IMR-90 (cell line): ENCODE data around the gene IZUMO4. TPM values are rescaled to one million over a fixed set of nuclear protein-coding genes. Genes with fewer than 3 reads are reported as not detected.

Experiments used
- ATAC-seq: fragments of 200-7000 bp; cut with Tn5 transposase; 2 replicates; pipeline ENCODE4 v1.9.1; 2020; ENCODE audit warnings: low read depth, mild to moderate bottlenecking, moderate library complexity
- BruUV-seq: library from RNA; stranded (reverse); fragments of 400-500 nt; replicated peaks from 2 replicates; lab custom pipeline; 2021; lab: Mats Ljungman, UMichigan
- CTCF ChIA-PET: fragments of 300-600 bp; formaldehyde crosslinking; extraction: SDS; loops from one replicate; lab custom pipeline; 2021; ENCODE audit warnings: antibody characterized with exemption; lab: Yijun Ruan, JAX
- POLR2A ChIA-PET: fragments of 300-600 bp; sonication (Branson Sonifier 250); formaldehyde crosslinking; loops from one replicate; lab custom pipeline; 2022; ENCODE audit warnings: antibody characterized with exemption; ENCODE audit not compliant: unreplicated experiment; lab: Charles Lee
- DNase-seq: peaks from one replicate; pipeline ENCODE4 v3.0.0; 2013
- H2AFZ ChIP-seq: replicated peaks from 2 replicates; pipeline ENCODE3; 2013; ENCODE audit warnings: low read length, mild to moderate bottlenecking; ENCODE audit not compliant: poor library complexity
- H2AK5ac ChIP-seq: 2 replicates; pipeline ENCODE4 v1.6.1; 2013; ENCODE audit warnings: low read depth, low read length, inconsistent platforms
- H2AK9ac ChIP-seq: replicated peaks from 2 replicates; pipeline ENCODE3; 2013; ENCODE audit warnings: mild to moderate bottlenecking, low read depth, low read length, moderate library complexity; ENCODE audit not compliant: poor library complexity
- H2BK120ac ChIP-seq: 2 replicates; pipeline ENCODE4 v1.6.1; 2013; ENCODE audit warnings: low read depth, low read length, inconsistent platforms
- H2BK15ac ChIP-seq: 3 replicates; pipeline ENCODE4 v1.6.1; 2013; ENCODE audit warnings: low read depth, low read length, inconsistent platforms
- H2BK20ac ChIP-seq: 2 replicates; pipeline ENCODE4 v1.6.1; 2013; ENCODE audit warnings: low read depth, mild to moderate bottlenecking, inconsistent platforms, low read length, moderate library complexity
- H2BK5ac ChIP-seq: 2 replicates; pipeline ENCODE4 v1.6.1; 2013; ENCODE audit warnings: mild to moderate bottlenecking, low read depth, low read length, inconsistent platforms; ENCODE audit not compliant: poor library complexity, severe bottlenecking
- H3K14ac ChIP-seq: replicated peaks from 2 replicates; pipeline ENCODE4 v1.6.1; 2013; ENCODE audit warnings: low read depth, low read length, inconsistent platforms
- H3K18ac ChIP-seq: 2 replicates; pipeline ENCODE4 v1.6.1; 2013; ENCODE audit warnings: low read depth, low read length, control low read depth
- H3K23ac ChIP-seq: 2 replicates; pipeline ENCODE4 v1.6.1; 2013; ENCODE audit warnings: low read depth, low read length, inconsistent platforms
- H3K27ac ChIP-seq: 2 replicates; pipeline ENCODE4 v1.5.1; 2013; ENCODE audit warnings: mild to moderate bottlenecking, control low read depth, low read length; ENCODE audit not compliant: insufficient read depth
- H3K27me3 ChIP-seq: 2 replicates; pipeline ENCODE4 v1.6.1; 2013; ENCODE audit warnings: low read length; ENCODE audit not compliant: control insufficient read depth, insufficient read depth
- H3K36me3 ChIP-seq: 2 replicates; pipeline ENCODE4 v1.6.1; 2013; ENCODE audit warnings: low read length, mixed read lengths; ENCODE audit not compliant: control insufficient read depth, insufficient read depth
- H3K4ac ChIP-seq: 2 replicates; pipeline ENCODE4 v1.6.1; 2013; ENCODE audit warnings: low read depth, low read length, inconsistent platforms
- H3K4me1 ChIP-seq: 2 replicates; pipeline ENCODE4 v1.6.1; 2013; ENCODE audit warnings: low read length, mixed read lengths; ENCODE audit not compliant: control insufficient read depth, insufficient read depth
- H3K4me2 ChIP-seq: 2 replicates; pipeline ENCODE4 v1.6.1; 2013; ENCODE audit warnings: low read depth, mild to moderate bottlenecking, control low read depth, low read length, moderate library complexity
- H3K4me3 ChIP-seq: 2 replicates; pipeline ENCODE4 v1.5.1; 2013; ENCODE audit warnings: low read depth, mild to moderate bottlenecking, control low read depth, low read length, moderate library complexity; ENCODE audit not compliant: insufficient read depth
- H3K56ac ChIP-seq: 2 replicates; pipeline ENCODE4 v1.6.1; 2013; ENCODE audit warnings: low read length, inconsistent platforms; ENCODE audit not compliant: insufficient read depth; ENCODE audit errors: extremely low read depth
- H3K79me1 ChIP-seq, 2 experiments: 2 replicates each; pipeline ENCODE4 v1.6.1; 2013; ENCODE audit warnings: low read length in 2 of 2, inconsistent platforms in 1 of 2, low read depth in 1 of 2
- H3K9ac ChIP-seq: 2 replicates; pipeline ENCODE4 v1.6.1; 2013; ENCODE audit warnings: low read depth, low read length, control low read depth
- H3K9me1 ChIP-seq: 2 replicates; pipeline ENCODE4 v1.6.1; 2013; ENCODE audit warnings: low read length, inconsistent platforms; ENCODE audit not compliant: insufficient read depth
- H3K9me3 ChIP-seq: 2 replicates; pipeline ENCODE4 v1.6.1; 2013; ENCODE audit warnings: low read length; ENCODE audit not compliant: control insufficient read depth, insufficient read depth
- H4K20me1 ChIP-seq: 2 replicates; pipeline ENCODE4 v1.6.1; 2013; ENCODE audit warnings: low read length, inconsistent platforms; ENCODE audit not compliant: insufficient read depth
- H4K5ac ChIP-seq: 2 replicates; pipeline ENCODE4 v1.6.1; 2013; ENCODE audit warnings: mild to moderate bottlenecking, low read depth, low read length, control low read depth
- H4K8ac ChIP-seq, 2 experiments: 2 replicates each; pipeline ENCODE4 v1.6.1; 2013; ENCODE audit warnings: low read depth in 2 of 2, low read length in 2 of 2, control low read depth in 1 of 2, inconsistent platforms in 1 of 2
- H4K91ac ChIP-seq: 2 replicates; pipeline ENCODE4 v1.6.1; 2013; ENCODE audit warnings: low read depth, low read length, inconsistent platforms; ENCODE audit not compliant: insufficient read depth
- CHD1 ChIP-seq: IDR thresholded peaks from 2 replicates; pipeline ENCODE4 v1.6.1; 2012; ENCODE audit warnings: low read depth, low read length, improper control_type of control experiment
- CTCF ChIP-seq: conservative IDR thresholded peaks from 2 replicates; pipeline ENCODE4 v1.5.1; 2012; ENCODE audit warnings: mild to moderate bottlenecking, low read depth, low read length, improper control_type of control experiment
- POLR2A ChIP-seq: IDR thresholded peaks from 2 replicates; pipeline ENCODE4 v1.6.1; 2012; ENCODE audit warnings: mild to moderate bottlenecking, low read depth, low read length
- RAD21 ChIP-seq: IDR thresholded peaks from 2 replicates; pipeline ENCODE4 v1.6.1; 2012; ENCODE audit warnings: low read length, improper control_type of control experiment
- RFX5 ChIP-seq: IDR thresholded peaks from 2 replicates; pipeline ENCODE4 v1.8.0; 2012; ENCODE audit warnings: low read depth, mild to moderate bottlenecking, low read length, moderate library complexity
- USF2 ChIP-seq: fragments of 150-350 bp; IDR thresholded peaks from 2 replicates; pipeline ENCODE4 v1.6.1; 2017; ENCODE audit warnings: mild to moderate bottlenecking, antibody characterized with exemption, low read length, low read depth
- WGBS, 2 experiments: methylation state at CpG; one replicate each; pipeline versions ENCODE4 v1.1.5 to v1.1.7; 2013; ENCODE audit warnings: missing lambda C conversion rate in 2 of 2; ENCODE audit not compliant: insufficient read length in 1 of 2; ENCODE audit errors: extremely low coverage in 2 of 2; 5-methylcytosine and 5-hydroxymethylcytosine counted together
- dilution Hi-C: fragments of 300-500 bp; cut with HindIII; formaldehyde crosslinking; loops from one replicate; pipeline ENCODE4 v1.14.3; 2018; ENCODE audit warnings: low sequenced_read_pairs; ENCODE audit not compliant: unreplicated experiment
- in situ Hi-C: fragments of 300-500 bp; cut with MboI; formaldehyde crosslinking; loops from 3 replicates; pipeline ENCODE4 v1.14.3; 2019; ENCODE audit warnings: low sequenced_read_pairs, inconsistent platforms, mixed read lengths
- intact Hi-C: fragments of 100-400 bp; cut with micrococcal nuclease; formaldehyde crosslinking; loops from 2 replicates; pipeline ENCODE4 v1.10.0; 2022
- polyA plus RNA-seq, 3 experiments: library from polyadenylated mRNA; depleted of rRNA; stranded (reverse); fragments of >200 nt; gene quantifications; 2 replicates each; pipeline ENCODE4 v1.2.3, GENCODE V29; 2012; ENCODE audit warnings: low replicate concordance in 1 of 3
- total RNA-seq: library from RNA; depleted of rRNA; stranded (reverse); fragments of >200 nt; gene quantifications from 2 replicates; pipeline ENCODE4 v1.2.3, GENCODE V29; 2012

IZUMO4 gene
- total and polyA plus RNA-seq, 2 of the 4 experiments (the other 2 are of a cell fraction), result 0.72 to 2.8 TPM

- Histone ChIP-seq H2BK120ac (no peak overlapping the region), H3K14ac (no peak overlapping the region), H3K18ac (no peak overlapping the region), H4K91ac (no peak overlapping the region), H4K8ac (no peak overlapping the region), H3K4me3 (no peak overlapping the region), H4K20me1 (peaks cover 44% of the 10 kb centered on the region), H3K4me1 (no peaks in the 10 kb centered on the region), H2BK20ac (no peak overlapping the region), H2AK9ac (no peak overlapping the region), H3K4me2 (no peak overlapping the region), H3K9me3 (no peaks in the 10 kb centered on the region), H3K36me3 (peaks cover 80% of the 10 kb centered on the region), H3K23ac (no peak overlapping the region), H2BK5ac (no peak overlapping the region), H2BK15ac (no peak overlapping the region), H2AFZ (no peak overlapping the region), H3K56ac (no peak overlapping the region), H3K27me3 (no peaks in the 10 kb centered on the region), H3K9ac (no peak overlapping the region), H3K9me1 (peaks cover 7% of the 10 kb centered on the region; the same call in 1 of the 2 replicates), H3K4ac (no peak overlapping the region), H4K5ac (no peak overlapping the region), H2AK5ac (no peak overlapping the region), H3K27ac (no peak overlapping the region), H3K79me1 (peaks cover 3 to 46% of the 10 kb centered on the region in 2 experiments; a peak in 3 of 4 replicates)
- ATAC-seq (no peak), DNase-seq (no peak)
- in situ Hi-C loops (no loop called here), dilution Hi-C loops (no loop called here), intact Hi-C loops (no loop called here)
- TF ChIP-seq RAD21 (no peak), CTCF (no peak), USF2 (no peak), CHD1 (no peak), RFX5 (no peak), POLR2A (no peak)
- no TSS peak for BruUV-seq
- CTCF ChIA-PET, result no interaction called here
- POLR2A ChIA-PET, result no interaction called here
- WGBS, 2 experiments, result 92% methylated on average over 15 of the region's 27 CpGs; no CpG with 5 or more reads in 1 of the 2 experiments
Measured at GRCh38 chr19:2121416-2122051, 24.8 kb downstream of the IZUMO4 start.
